KMS-11 (cell line): ENCODE measurements around the gene TEX22.

ENCODE experiments used
- H2AFZ ChIP-seq: fragments of 200-600 bp; sonication (generic); 2 replicates; pipeline ENCODE4 v1.6.1; 2016; ENCODE audit warnings: antibody characterized with exemption, mixed run types, low read depth
- H3K27ac ChIP-seq: fragments of 200-600 bp; sonication (generic); 2 replicates; pipeline ENCODE4 v1.6.1; 2016; ENCODE audit warnings: mild to moderate bottlenecking, mixed run types
- H3K27me3 ChIP-seq: fragments of 200-600 bp; sonication (generic); 2 replicates; pipeline ENCODE4 v1.6.1; 2017; ENCODE audit warnings: mild to moderate bottlenecking, low read depth, mixed run types, moderate library complexity; ENCODE audit not compliant: insufficient read depth
- H3K36me3 ChIP-seq: fragments of 200-600 bp; sonication (generic); 2 replicates; pipeline ENCODE4 v1.6.1; 2017; ENCODE audit warnings: mild to moderate bottlenecking, mixed run types; ENCODE audit not compliant: insufficient read depth
- H3K4me1 ChIP-seq: fragments of 200-600 bp; sonication (generic); 2 replicates; pipeline ENCODE4 v1.6.1; 2016; ENCODE audit warnings: mild to moderate bottlenecking, low read depth, mixed run types; ENCODE audit not compliant: poor library complexity, severe bottlenecking
- H3K4me2 ChIP-seq: fragments of 200-600 bp; sonication (generic); 2 replicates; pipeline ENCODE4 v1.7.0; 2016; ENCODE audit warnings: mild to moderate bottlenecking, mixed run types
- H3K4me3 ChIP-seq: fragments of 200-600 bp; sonication (generic); IDR thresholded peaks from 2 replicates; pipeline ENCODE4 v1.6.1; 2017; ENCODE audit warnings: low read depth, low read length, mixed read lengths; ENCODE audit not compliant: insufficient read depth
- H3K79me2 ChIP-seq: fragments of 200-600 bp; sonication (generic); 2 replicates; pipeline ENCODE4 v1.6.1; 2016; ENCODE audit warnings: low read depth, mixed run types; ENCODE audit not compliant: insufficient read depth
- H3K9ac ChIP-seq: fragments of 200-600 bp; sonication (generic); 2 replicates; pipeline ENCODE4 v1.6.1; 2016; ENCODE audit warnings: mild to moderate bottlenecking, mixed run types
- H4K20me1 ChIP-seq: fragments of 200-600 bp; sonication (generic); 2 replicates; pipeline ENCODE4 v1.6.1; 2016; ENCODE audit warnings: mild to moderate bottlenecking, mixed run types; ENCODE audit not compliant: insufficient read depth
- CTCF ChIP-seq: fragments of 200-600 bp; sonication (generic); conservative IDR thresholded peaks from 2 replicates; pipeline ENCODE4 v1.6.1; 2017; ENCODE audit warnings: low read depth, mild to moderate bottlenecking, antibody characterized with exemption, low read length, moderate library complexity, mixed read lengths

TEX22 gene

GRCh38 chr14:105444859-105445258 is 46.5 kb downstream of the TEX22 start:
- Histone ChIP-seq H4K20me1 (no peaks in the 10 kb centered on the region), H3K79me2 (no peaks in the 10 kb centered on the region), H3K27me3 (no peaks in the 10 kb centered on the region), H3K4me2 (no peak overlapping the region), H3K4me1 (peaks cover 6% of the 10 kb centered on the region), H3K4me3 (no peak overlapping the region), H2AFZ (no peak overlapping the region), H3K27ac (no peak overlapping the region), H3K9ac (no peak overlapping the region), H3K36me3 (no peaks in the 10 kb centered on the region)
- TF ChIP-seq CTCF = no peak

- H3K9ac ChIP-seq = no peak overlapping the region
- H4K20me1 ChIP-seq = no peaks in the 10 kb centered on the region
- H3K4me1 ChIP-seq = peaks cover 6% of the 10 kb centered on the region
- H3K4me2 ChIP-seq = no peak overlapping the region
- H3K36me3 ChIP-seq = no peaks in the 10 kb centered on the region
- no peak overlapping the region for H2AFZ ChIP-seq
- H3K4me3 ChIP-seq = no peak overlapping the region
- no peak for TF ChIP-seq CTCF
- H3K27ac ChIP-seq = no peak overlapping the region
- no peaks in the 10 kb centered on the region for H3K27me3 ChIP-seq
- H3K79me2 ChIP-seq = no peaks in the 10 kb centered on the region
These were observed 47.0 kb downstream of the TEX22 start for GRCh38 chr14:105445290-105445689.

- no peak overlapping the region for H2AFZ ChIP-seq
- no peak for TF ChIP-seq CTCF
- H3K27ac ChIP-seq = no peak overlapping the region
- H3K36me3 ChIP-seq = no peaks in the 10 kb centered on the region
- no peak overlapping the region for H3K4me3 ChIP-seq
- H3K9ac ChIP-seq = no peak overlapping the region
- H3K27me3 ChIP-seq = no peaks in the 10 kb centered on the region
- no peak overlapping the region for H3K4me2 ChIP-seq
- H3K4me1 ChIP-seq = peaks cover 6% of the 10 kb centered on the region
- H3K79me2 ChIP-seq = no peaks in the 10 kb centered on the region
- H4K20me1 ChIP-seq = no peaks in the 10 kb centered on the region
These were observed 47.8 kb downstream of the TEX22 start for GRCh38 chr14:105445901-105446845.

- Histone ChIP-seq H2AFZ (no peak overlapping the region), H3K27me3 (no peaks in the 10 kb centered on the region), H3K79me2 (no peaks in the 10 kb centered on the region), H3K4me1 (peaks cover 6% of the 10 kb centered on the region), H4K20me1 (no peaks in the 10 kb centered on the region), H3K4me3 (no peak overlapping the region), H3K27ac (no peak overlapping the region), H3K36me3 (no peaks in the 10 kb centered on the region), H3K9ac (no peak overlapping the region), H3K4me2 (no peak overlapping the region)
- TF ChIP-seq CTCF = no peak
These were observed 48.6 kb downstream of the TEX22 start for GRCh38 chr14:105446971-105447370.
